GM18909 (cell line): ENCODE measurements around the gene FZD2.
"Not testable (repeated sequence)": the region's sequence is repeated elsewhere in the genome, so short reads cannot be mapped to it uniquely, and the experiment has no call there.

Experiments used
- ATAC-seq: cut with Tn5 transposase; IDR thresholded peaks from one replicate; pipeline ENCODE4 v1.9.1; 2021; ENCODE audit warnings: mild to moderate bottlenecking; ENCODE audit not compliant: unreplicated experiment, poor library complexity

FZD2 gene

DNA sequence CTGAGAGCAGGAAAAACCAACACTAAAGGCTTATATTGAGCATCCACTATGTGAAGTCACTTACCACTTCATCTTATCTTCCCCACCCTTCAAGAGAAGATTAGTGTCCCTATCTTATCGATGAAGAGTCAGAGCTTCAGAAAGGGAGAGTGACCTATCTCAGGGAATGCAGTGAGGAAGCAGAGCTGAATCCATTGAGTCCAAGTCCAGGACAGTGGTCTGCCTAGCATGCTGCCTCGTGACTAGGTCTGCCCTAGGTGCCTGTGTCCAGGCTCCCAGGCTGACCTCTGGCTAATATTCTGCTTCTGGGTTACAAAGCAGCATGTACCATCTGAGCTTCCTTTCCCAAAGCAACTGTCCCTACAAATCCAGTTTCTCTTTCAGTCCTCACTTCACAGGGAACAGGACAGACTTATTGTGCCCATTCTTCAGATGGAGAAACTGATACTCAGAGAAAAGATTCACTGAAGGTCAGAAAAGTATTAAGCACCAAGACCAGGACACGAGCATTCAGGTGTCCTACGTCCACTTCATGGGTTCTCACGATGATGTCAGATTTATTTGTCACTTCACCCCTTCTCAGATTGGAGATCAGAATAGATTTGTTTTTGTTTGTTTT is 13.3 kb upstream of the FZD2 start:
- no peak for ATAC-seq

- ATAC-seq: no peak
These were observed 10.3 kb upstream of the FZD2 start for GRCh38 chr17:44546671-44547606.

DNA sequence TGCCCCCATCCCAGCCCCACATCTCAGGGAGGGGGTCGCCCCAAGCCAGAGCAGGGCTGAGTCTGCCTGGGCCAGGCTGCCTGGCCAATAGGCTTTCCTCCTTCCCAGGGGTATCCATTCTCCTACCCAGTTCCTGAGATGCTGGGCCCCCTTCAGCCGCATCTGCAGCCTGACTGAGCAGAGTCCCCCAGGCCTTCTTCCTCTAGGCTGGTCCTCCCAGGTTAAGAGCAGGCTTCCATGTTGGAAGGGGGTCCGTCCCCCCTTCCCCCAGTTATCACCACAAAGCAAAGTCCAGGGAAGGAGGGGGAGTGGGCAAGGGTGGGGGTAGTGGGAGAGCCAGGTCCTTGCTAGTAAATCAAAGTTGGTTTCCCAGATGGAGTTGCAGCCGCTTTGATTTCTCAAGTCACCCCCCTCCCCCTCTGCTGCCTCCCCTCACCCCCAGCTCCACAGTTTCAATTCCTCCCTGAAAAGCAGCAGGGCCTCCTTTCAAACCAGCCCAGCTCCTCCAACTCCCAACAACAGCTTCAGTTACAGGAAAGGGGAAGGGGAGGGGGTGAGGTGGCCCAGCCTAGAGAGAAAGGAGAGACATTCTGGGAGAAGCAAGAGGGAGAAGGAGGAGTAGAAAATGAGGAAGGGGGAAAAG is 9.5 kb upstream of the FZD2 start:
- no peak for ATAC-seq

DNA sequence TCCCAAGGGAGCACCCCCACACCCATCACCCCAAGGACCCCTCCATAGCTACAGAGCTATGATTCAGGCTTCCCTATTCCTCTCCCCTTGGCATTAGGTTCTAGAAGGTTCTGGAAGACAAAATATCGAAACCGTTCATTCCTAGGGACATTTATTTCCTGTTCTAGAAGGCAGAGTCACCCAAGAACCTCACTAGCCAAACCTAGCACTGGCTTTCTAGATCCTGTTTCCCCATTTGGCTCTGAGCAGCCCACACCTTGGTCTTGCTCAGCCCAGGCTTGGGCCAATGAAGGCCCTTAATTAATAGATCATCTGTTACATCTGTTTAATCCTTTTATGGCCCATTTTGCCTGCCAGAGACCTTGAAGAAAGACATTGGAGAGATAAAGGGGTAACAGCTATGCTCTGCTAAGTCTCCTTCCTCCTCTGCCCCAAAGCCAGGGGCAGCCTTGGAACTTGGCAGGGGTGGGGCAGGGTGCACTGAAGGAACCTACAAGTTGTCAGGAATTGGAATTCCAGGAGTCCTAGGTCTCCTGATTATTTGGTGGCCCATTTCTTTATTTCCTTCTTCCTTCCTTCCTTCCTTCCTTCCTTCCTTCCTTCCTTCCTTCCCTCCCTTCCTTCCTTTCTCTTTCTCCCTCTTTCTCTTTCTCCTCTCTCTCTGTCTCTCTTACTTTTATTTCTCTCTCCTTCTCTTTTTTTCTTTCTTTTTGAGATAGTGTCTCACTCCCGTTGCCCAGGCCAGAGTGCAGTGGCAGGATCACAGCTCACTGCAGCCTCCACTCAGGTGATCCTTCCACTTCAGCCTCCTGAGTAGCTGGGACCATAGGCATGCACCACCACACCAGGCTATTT is 8.7 kb upstream of the FZD2 start:
- ATAC-seq: no peak

GRCh38 chr17:44549686-44550085 is 7.6 kb upstream of the FZD2 start:
- no peak for ATAC-seq

DNA sequence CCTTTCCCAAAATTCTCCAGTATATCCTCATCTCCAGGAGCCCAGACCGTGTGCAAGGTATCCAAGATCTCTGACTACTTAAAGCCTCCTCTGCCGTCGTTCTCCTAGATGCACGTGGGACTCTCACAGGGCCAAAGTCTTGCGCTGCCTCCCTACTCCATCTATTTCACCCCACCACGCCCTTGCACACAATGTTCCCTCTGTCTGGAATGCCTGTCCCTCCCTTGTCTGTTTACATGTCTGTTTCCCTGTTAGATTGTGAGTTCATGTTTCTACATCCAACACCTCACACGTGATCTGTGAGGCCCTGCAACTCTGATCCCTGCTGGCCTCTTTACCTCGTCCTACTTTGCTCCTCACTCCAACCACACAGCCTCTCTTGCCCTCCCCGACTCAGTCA is 4.9 kb upstream of the FZD2 start:
- no peak for ATAC-seq

GRCh38 chr17:44555099-44555498 is 2.2 kb upstream of the FZD2 start:
- ATAC-seq: no peak

GRCh38 chr17:44556166-44556831 is 985 bp upstream of the FZD2 start:
- no peak for ATAC-seq

GRCh38 chr17:44557651-44558285 is 484 bp downstream of the FZD2 start:
- peak; percentile 25 for ATAC-seq

DNA sequence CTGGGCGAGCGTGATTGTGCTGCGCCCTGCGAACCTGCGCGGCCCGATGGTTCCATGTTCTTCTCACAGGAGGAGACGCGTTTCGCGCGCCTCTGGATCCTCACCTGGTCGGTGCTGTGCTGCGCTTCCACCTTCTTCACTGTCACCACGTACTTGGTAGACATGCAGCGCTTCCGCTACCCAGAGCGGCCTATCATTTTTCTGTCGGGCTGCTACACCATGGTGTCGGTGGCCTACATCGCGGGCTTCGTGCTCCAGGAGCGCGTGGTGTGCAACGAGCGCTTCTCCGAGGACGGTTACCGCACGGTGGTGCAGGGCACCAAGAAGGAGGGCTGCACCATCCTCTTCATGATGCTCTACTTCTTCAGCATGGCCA is 1.0 kb downstream of the FZD2 start:
- no peak for ATAC-seq

GRCh38 chr17:44558710-44559633 is 1.7 kb downstream of the FZD2 start:
- ATAC-seq: no peak

DNA sequence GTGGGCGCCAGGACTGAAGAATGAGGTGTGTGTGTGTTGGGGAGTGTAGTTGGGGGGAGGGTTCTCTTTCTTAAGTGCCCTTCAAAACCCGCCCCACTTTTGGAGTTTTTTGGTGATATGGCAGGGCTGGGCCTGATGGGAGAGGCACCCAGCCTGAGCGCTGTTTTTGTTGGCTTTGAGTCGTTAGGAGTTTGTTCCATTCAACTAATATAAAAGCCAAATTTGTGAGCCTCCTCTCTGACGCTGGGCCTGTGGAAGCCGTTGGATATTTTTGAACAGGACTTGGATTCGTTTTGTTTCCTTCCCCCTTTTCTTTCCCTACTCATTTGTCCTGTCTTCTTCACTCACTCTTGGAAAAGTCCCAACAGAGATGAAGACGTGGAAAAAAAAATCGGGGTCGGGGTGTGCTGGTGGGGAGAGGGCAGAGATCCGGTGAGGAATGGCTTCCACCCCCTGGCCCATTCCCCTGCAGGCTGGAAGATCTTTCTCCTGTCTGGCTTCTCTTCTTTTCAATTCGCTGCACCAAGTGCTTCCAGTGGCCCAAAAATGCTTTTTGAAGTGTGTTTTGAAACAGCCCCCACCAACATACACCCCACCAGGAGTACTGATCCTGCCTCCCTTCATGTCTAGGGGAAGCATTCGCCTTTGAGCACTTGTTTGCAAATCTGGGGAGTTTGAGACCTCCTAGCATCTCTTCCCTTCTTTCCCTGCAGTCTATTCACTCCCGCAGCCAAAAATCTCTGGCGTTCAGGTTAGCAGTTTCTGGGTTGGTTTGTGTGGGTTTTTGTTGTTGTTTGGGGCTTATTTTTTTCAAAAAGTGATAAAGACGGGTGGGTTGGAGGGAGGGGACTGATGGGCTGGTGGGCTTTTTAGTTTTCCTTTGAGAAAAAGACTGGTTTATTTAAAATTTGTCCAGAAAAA is 2.6 kb downstream of the FZD2 start:
- ATAC-seq: no peak

DNA sequence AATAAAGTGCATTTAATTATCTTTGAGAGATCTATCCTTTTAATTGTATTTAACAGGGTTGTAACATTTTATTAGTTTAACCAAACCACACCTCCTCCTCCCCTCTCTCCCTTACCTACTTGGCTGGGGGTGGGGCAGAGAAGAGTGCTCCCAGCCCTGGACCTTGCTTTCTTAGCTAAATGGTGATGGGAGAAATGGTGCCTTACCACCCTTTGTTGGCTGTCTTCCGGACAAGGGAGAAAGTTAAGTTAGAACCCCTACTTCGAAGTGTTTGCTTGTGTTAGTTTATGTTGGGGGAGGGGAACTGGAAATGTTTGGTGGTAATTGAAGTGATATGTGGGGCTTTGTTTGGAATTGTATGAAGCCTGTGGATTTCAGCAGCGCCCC is 3.9 kb downstream of the FZD2 start:
- no peak for ATAC-seq

GRCh38 chr17:44564429-44564828 is 7.1 kb downstream of the FZD2 start:
- ATAC-seq: no peak

GRCh38 chr17:44565866-44566443 is 8.7 kb downstream of the FZD2 start:
- ATAC-seq: no peak

- ATAC-seq: not testable (repeated sequence)
These were observed 11.1 kb downstream of the FZD2 start for GRCh38 chr17:44568311-44568944.
